ENCODE measurements around the gene KIR2DL1.

DNA sequence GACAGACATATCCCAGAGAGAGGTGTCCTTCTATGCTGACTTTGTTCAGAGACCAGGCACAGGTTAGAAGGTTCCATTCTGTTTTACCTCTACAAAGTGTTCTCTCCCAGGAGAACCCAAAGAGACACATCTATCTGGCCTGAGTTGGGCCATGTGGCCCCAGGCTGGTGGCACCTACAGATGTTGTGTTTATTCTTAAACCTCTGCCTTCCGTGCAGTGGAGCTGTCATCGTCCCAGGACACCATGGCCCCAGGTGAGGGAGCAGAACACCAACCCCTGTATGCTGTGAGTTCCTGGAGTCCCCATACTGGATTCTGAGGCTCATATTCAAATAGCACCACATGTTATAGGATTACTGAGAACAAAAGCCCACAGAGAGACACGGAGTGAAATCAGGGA lies 41.4 kb upstream of the KIR2DL1 start:
- TF ChIP-seq, protein P1, sequence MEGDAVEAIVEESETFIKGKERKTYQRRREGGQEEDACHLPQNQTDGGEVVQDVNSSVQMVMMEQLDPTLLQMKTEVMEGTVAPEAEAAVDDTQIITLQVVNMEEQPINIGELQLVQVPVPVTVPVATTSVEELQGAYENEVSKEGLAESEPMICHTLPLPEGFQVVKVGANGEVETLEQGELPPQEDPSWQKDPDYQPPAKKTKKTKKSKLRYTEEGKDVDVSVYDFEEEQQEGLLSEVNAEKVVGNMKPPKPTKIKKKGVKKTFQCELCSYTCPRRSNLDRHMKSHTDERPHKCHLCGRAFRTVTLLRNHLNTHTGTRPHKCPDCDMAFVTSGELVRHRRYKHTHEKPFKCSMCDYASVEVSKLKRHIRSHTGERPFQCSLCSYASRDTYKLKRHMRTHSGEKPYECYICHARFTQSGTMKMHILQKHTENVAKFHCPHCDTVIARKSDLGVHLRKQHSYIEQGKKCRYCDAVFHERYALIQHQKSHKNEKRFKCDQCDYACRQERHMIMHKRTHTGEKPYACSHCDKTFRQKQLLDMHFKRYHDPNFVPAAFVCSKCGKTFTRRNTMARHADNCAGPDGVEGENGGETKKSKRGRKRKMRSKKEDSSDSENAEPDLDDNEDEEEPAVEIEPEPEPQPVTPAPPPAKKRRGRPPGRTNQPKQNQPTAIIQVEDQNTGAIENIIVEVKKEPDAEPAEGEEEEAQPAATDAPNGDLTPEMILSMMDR (conservative IDR thresholded peaks at IDR 0.05; ENCODE audit: low read length) = no peak
- TF ChIP-seq EZH2phosphoT487 (IDR thresholded peaks at IDR 0.05; ENCODE audit: borderline replicate concordance, low read depth, low read length) = no peak

Measured in OCI-LY7 (cell line).